GM18870 (cell line): ENCODE data around the gene RGS18.
"Not testable (repeated sequence)": the region's sequence is repeated elsewhere in the genome, so short reads cannot be mapped to it uniquely, and the experiment has no call there.

Experiments used
- ATAC-seq: cut with Tn5 transposase; IDR thresholded peaks from one replicate; pipeline ENCODE4 v1.9.1; 2021; ENCODE audit warnings: moderate library complexity; ENCODE audit not compliant: unreplicated experiment

The RGS18 gene

DNA sequence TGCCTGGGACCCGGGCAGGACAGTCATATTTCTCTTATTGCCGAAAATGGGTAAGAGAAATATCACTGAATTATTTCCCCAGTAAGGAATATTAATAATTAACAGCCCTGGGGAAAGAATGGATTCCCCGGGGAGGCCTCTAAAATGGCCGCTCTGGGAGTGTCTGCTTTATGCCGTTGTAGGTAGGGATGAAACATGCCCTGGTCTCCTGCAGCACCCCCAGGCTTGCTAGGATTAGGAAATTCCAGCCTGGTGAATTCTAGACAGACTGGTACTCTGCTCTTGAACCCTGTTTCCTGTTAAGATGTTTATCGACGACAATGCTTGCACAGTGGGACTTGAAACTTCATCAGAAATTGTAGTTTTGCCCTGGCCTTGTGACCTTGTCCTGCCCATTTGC is 6.7 kb downstream of the RGS18 start:
- not testable (repeated sequence) for ATAC-seq

DNA sequence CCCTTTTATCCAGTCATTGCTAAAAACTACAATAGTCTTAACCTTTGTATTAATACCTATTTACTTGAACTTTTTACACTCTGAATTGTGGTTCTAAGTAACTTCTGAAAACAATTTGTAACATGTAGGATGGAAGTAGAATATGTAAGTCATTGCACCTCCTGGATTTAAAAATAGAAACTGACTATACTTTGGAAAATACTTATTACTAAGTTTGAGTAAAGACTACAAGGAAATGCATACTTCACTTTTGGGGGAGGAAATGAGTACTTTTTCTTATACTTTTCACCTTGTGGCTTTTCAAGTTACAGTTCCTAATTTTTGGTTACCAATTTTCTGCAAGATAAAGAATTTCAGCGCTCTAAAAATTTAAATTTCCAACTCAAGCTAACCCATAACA is 8.7 kb downstream of the RGS18 start:
- ATAC-seq, result no peak

DNA sequence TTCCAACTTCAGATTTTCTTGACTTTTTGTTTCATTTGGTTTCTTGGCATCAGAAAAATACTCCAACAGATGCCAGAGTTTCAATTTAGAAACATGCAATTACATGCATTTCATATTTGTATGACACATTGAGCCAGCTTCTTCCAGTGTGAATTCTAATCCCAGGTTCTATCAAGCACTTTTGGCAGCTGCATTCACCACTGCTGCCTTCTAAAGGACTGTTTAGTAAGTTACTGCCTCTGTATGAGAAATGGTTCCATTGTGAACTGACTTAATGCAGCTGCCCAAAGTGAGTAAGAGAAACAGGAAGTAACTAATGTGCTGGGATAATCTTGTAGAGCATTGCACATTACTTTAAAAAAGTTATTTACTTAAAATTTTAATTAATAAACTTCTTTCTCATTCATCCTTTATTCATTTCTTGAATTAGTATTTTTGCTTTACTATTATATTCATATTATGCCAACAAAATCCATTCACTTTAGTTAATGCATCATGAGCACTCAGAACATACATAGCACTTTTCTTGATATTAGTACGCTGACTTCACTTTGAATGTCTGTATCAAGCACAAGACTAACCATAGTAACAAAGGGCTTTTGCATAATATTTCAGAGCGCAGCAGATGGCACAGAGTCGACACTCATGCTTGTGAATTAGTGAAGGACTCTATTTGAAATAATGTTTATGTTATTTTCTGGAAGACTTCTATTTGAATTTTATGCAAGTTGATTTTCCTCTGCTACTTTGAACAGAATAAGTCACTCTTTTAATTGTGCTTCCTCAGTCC is 9.8 kb downstream of the RGS18 start:
- no peak for ATAC-seq

DNA sequence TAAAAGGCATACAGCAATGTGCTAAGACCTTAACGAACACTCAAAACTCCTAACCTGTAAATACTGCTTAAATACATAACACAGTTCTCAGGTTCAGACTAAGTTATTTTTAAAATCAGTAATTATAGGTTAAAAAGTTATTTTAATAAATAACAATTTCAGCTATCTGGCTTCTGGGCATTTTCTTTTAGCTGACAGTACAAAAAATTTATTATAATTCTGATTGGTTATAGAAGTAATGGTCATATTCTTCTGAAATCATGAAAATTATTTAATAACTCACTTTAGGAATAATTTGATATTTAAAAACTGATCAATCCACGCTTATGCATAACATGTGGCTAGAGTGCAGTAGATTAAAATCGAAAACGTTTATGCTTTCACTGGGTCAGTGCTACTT is 10.7 kb downstream of the RGS18 start:
- ATAC-seq, result no peak

DNA sequence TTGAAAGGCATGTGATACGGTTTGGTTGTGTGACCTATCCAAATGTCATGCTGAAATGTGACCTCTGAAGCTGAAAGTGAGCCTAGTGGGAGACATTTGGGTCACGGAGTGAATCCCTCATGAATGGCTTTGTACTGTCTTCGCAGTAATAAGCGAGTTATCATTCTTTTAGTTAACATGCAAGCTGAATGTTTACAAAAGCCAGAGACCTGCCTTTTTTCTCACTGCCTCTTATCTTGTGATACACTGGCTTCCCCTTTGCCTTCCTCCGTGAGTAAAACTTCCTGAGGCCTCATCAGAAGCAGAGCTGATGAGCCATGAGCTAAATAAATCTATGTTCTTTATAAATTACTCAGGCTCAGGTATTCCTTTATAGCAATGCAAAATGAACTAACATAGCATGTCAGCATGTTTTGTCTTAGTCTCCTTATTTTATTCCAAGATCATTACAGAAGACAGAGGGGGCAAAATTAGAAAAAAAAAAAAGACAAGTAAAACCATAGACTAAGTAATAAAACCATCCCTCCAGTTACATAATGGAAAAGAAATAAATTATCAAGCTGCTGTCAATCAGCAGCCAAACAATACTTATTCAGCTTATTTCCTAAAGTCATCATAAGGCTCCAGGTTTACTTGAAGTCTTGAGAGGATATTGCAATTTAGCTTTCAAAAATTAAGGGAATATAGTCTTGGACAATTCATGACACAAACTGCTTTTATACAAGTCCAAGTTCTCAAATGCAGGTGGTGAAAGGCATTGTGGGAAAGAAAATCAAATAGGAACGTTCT is 12.1 kb downstream of the RGS18 start:
- no peak for ATAC-seq

DNA sequence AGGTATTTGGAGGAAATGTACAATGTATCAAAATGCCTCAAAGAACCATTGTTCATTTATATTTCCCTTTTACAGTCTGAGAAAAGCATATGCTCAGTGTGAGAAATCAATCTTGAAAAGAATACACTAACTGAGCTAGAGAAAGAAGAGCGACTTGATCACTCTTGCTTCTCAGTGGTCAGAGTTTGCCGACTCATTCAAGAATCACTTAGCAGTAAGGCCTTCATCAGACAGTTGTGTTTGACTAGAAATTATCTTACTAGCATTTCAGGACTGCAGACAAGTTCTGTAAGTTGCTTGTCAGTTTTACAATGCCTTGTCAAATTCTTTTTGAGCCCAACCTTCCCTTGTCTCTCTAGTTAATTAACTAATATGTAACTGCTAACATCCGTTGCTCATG is 12.9 kb downstream of the RGS18 start:
- ATAC-seq, result no peak

DNA sequence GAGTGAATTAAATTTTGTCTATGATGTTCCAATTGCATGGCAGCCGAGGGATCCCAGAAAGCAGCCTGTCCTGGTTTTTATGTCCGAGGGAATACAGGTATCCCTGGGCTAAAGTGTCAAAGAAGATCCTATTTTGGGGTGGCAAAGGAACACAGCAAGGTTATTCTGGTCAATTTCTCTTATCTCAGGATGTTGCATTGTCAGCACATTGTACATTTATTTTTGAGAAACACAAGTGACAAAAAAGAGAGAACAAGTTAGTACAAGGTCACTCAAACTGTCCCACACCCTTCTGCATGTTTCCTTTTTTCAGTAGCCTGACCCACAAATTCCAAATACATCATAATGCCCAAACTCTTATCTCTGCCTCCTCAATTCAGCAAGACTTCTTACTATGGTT is 17.7 kb downstream of the RGS18 start:
- no peak for ATAC-seq

DNA sequence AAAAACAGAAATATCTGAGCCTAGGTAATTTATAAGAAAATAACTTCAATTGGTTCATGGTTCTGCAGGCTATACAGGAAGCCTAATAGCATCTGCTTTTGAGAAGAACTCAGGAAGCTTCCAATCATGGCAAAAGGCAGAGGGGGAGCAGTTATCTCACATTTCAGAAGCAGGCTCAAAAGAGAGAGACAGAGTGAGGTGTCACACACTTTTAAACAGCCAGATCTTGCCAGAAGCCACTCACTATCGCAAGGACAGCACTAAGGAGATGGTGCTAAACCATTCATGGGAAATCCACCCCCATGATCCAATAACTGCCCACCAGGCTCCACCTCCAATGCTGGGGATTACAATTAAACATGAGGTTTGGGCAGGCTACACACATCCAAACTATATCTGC is 25.5 kb downstream of the RGS18 start:
- no peak for ATAC-seq

DNA sequence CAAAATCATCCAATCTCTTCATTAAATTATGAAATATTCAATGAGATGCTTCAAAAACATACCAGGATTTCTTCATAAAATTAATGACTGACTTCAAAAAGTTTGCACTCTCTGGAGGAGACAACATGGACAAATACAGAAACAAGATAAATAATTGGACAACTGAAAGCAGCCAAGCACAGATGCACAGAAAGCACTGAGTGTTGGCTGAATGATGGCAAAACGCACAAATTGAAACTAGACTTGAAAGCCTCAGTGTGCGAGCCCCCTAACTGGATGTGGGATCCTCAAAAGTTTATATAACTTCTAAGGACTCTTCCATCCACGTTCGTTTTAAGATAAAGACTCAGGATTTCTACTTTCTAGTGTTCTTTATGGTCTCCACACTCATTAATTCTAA is 27.9 kb downstream of the RGS18 start:
- ATAC-seq, result no peak

DNA sequence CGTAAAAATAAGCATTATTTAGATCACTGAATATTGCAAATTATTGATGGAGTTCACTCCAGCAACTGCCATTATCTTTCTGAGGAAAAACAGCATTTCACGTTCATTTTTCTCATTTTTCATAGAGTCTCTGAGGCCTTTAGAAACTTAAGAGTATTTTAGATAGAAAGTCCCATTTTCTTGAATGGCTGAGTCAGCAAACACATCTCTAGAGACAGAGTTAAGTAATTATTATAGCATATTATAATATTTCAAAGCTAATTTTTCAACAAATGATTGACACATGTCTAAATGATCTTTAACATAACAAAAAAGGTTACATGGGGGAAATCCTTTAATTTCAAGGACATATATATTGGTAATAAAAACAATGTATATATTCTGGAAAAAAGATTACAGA is 31.8 kb downstream of the RGS18 start:
- no peak for ATAC-seq

DNA sequence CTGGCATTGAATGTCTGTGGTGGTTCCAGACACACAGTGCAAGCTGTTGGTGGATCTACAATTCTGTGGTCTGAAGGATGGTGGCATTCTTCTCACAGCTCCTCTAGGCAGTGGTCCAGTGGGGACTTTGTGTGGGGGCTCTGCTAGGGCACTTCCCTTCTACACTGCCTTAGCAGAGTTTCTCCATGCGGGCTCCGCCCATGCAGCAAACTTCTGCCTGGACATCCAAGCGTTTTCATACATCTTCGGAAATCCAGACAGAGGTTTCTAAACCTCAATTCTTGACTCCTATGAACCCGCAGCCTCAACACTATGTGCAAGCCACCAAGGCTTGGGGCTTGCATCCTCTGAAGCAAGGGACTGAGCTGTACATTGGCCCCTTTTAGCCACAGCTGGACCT is 43.0 kb downstream of the RGS18 start:
- ATAC-seq, result no peak

DNA sequence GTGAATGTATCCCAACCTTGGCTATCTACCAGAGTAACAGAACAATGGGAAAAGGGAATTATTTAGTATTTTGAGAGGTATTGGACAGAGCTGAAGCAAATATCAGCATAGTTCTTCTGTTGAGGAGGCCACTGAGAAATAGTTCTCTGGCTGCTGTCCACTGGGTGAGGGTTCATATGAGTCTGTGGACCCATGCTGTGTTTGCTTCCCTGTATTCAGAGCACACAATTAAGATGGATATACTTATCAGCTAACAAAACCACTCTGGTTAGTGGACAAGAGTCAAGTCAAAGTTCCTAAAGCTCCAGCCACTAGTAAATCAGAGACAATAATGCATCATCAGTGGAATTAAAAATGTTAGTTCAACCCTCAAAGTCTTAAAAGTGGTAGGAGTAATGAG is 66.1 kb downstream of the RGS18 start:
- no peak for ATAC-seq

DNA sequence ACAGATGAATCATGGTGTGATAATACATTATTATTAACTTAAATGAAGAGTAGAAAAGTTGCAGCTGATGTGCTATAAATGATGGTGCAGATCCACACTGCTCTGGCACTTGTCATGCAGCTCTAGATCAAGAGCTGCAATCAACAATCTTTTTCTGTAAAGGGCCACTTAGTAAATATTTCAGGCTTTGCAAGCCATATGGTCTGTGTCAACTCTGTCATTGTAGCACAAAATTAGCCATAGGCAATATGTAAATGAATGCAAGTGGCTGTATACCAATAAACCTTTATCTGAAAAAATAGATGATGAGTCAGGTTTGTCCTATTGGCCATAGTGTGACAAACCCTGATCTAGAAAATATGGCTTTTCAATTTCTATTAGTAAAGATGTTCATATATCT is 66.6 kb downstream of the RGS18 start:
- ATAC-seq, result no peak

DNA sequence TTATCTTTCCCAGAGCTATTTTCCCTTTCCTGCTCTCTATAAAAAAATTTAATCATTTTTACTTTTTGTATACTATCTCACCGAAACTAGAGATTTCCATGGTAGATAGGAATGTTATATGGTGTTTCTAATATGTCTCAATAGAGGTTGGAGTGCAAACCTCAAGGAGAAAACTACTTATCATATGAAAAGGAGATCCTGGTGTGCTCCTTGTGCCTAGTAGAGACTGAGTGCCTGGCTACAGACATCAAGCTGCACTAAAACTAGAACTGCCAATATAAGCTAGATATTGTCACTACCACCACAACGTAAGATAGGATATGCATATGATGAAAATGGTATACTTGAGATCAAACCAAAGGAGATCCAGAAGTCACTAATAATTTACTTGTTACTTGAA is 67.0 kb downstream of the RGS18 start:
- ATAC-seq, result no peak

DNA sequence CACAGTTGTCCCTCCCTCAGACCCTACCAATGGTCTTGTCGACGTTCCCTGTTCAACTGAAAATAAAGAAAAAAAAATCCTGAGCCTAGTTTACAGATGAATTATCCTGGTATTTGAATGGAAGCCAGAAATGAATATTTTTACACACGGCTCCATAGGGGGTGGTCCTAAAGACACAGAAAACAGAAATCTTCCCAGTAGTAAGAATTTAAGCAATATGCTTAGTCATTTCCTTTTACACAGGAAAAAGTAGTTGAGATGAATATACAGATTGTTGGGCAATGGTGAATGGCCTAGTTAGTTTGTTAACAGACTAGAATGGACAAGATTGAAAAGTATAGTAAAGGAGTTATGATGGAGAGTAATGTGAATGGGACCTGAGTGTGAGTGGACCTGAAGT is 67.4 kb downstream of the RGS18 start:
- no peak for ATAC-seq

DNA sequence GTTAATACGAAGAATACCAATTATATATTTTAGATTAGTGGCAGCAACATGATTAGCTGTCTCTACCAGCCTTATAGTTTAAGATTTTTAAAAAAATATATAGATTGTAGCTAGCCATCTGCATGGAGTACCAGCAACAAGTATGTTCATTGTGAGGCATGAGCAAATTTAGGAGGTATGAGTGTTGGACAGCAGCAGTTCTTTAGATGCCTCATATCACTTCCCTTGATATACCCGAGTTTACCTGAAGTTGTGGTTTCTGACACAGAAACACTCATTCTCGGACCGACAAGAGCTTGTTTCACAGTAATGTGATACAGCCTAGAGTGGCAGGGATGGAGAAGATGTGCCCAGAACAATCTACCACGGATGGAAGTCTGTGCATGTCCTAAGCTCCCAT is 69.1 kb downstream of the RGS18 start:
- ATAC-seq, result no peak

DNA sequence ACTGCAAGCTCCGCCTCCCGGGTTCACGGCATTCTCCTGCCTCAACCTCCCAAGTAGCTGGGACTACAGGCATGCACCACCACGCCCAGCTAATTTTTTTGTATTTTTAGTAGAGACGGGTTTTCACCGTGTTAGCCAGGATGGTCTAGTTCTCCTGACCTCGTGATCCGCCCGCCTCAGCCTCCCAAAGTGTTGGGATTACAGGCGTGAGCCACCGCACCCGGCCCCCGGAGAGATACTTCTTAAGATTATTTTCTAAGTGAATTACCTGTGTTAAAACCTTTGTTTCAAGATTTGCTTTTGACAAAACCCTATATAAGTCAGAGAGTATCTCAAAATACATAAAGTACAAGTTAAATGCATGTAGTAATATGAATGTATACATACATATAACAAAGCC is 69.7 kb downstream of the RGS18 start:
- not testable (repeated sequence) for ATAC-seq

DNA sequence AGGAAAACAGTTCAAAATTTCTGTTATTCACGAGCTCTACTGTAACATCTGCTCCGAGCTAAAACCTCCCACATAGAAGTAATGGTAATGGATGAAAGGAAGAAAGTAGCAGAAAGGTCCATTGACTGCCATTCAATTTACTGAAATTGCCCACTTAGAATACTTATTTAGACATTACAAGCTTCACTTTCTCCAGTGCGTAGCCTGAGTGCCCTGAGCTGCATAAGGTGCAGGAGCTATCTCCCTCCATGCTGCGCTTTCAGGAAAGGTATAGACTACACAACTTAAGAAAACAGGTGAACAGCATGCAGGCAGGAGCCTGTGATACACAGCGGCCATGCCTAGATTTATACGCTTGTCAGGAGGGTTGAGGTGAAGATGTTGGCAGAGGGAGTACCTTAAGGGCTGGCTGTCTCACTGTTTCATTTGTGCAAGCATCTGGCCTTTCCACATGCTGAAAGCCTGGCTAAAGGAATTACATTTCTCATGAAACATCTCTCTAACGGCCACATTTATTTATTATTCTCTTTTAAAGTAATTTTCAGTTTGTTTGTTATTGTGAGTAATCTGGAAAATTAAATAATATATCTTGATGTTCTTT is 74.7 kb downstream of the RGS18 start:
- ATAC-seq, result no peak

DNA sequence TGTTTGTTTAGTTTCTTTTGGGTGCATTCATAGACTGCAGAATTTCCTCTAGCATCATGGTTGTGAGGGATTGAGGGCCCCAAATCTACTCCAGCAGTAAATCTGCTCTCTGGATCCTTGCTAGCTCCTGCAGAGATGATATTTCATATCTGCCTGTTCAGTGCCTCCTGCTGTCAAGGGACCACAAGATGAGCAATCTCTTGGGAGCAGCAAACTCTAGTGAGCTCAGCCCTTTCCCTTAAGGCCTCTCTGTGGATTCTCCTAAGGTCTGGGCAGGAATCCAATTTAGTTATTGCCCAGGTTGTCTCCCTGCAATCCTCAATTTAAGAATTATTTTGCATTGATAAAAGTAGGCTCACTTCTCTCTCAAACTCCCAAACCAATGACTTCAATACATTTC is 76.9 kb downstream of the RGS18 start:
- ATAC-seq, result no peak
